ENCODE results near the gene DNAJC10. TPM values are rescaled to one million over a fixed set of nuclear protein-coding genes. Genes with fewer than 3 reads are reported as not detected.
A peak's percentile ranks its signal among the peaks of the same experiment; 100 is the strongest.
"Not testable (repeated sequence)": the region's sequence is repeated elsewhere in the genome, so short reads cannot be mapped to it uniquely, and the experiment has no call there.

Gene DNAJC10
- total and polyA plus RNA-seq, 5 donors, result 13.1 to 72.1 (median 57.1) TPM

GRCh38 chr2:182754231-182754630 is 38.2 kb downstream of the DNAJC10 start:
- intact Hi-C loops (cut with DNase I), result no loop called here
- H3K4me1 ChIP-seq (ENCODE audit: control insufficient read depth, insufficient read depth, low read length), result no peaks in the 10 kb centered on the region
- no peak for DNase-seq
- no peaks in the 10 kb centered on the region for H3K27me3 ChIP-seq (ENCODE audit: control insufficient read depth, insufficient read depth)
- H3K4me3 ChIP-seq (ENCODE audit: low read length), result no peak overlapping the region
- no peaks in the 10 kb centered on the region for H3K9me3 ChIP-seq (ENCODE audit: control insufficient read depth, low read length)
- no peak for ATAC-seq
- H3K27ac ChIP-seq (ENCODE audit: low read length), result no peak overlapping the region

DNA sequence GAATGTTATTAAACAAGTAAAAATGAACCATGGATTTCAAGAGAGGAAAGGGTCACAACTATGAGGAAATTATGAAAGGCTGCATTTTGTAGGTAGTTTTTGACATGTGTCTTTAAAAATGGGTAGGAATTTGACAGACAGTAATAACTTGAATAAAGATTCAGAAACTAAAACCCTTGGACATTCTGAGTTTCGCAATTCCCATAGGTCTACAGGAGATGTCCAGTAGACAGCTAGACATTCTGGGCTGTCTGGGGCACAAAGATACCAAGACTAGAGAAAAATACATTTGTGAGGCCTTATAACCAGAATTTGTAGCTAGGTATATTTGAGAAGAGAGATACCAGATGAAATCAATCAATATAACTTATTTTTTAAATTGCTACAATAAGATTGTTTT is 42.3 kb downstream of the DNAJC10 start:
- ATAC-seq (no peak), DNase-seq (no peak)
- WGBS, result 97% methylated on average over 1 of the region's 1 CpG

GRCh38 chr2:182761903-182762302 is 45.8 kb downstream of the DNAJC10 start:
- no peak overlapping the region for H3K4me3 ChIP-seq (ENCODE audit: low read length)
- WGBS, result 54% methylated on average over 4 of the region's 4 CpGs
- intact Hi-C loops (cut with DNase I), result loop anchor here in 3 of 4 donors (10.0 kb wide), 2 partner anchors 213 to 223 kb away; no protein-coding TSS in a partner anchor
- H3K27ac ChIP-seq (ENCODE audit: low read length), result peak overlapping the region; percentile 13
- DNase-seq (peak in 1 of 3 donors; percentile 40), ATAC-seq (peak; percentile 75 to 76)
- peaks cover 5% of the 10 kb centered on the region for H3K4me1 ChIP-seq (ENCODE audit: control insufficient read depth, insufficient read depth, low read length)
- H3K9me3 ChIP-seq (ENCODE audit: control insufficient read depth, low read length), result no peaks in the 10 kb centered on the region
- H3K27me3 ChIP-seq (ENCODE audit: control insufficient read depth, insufficient read depth), result no peaks in the 10 kb centered on the region

More for the DNA sequence above, 42.3 kb downstream of the DNAJC10 start:
- Histone ChIP-seq H3K27me3 (ENCODE audit: control insufficient read depth, insufficient read depth) (no peaks in the 10 kb centered on the region), H3K4me3 (ENCODE audit: low read length) (no peak overlapping the region), H3K9me3 (ENCODE audit: control insufficient read depth, low read length) (no peaks in the 10 kb centered on the region), H3K4me1 (ENCODE audit: control insufficient read depth, insufficient read depth, low read length) (peaks cover 5% of the 10 kb centered on the region), H3K27ac (ENCODE audit: low read length) (no peak overlapping the region)
- intact Hi-C loops (cut with DNase I), result no loop called here

- no peak for DNase-seq
Measured at GRCh38 chr2:182763311-182763912, 47.4 kb downstream of the DNAJC10 start.

GRCh38 chr2:182766626-182767025 is 50.6 kb downstream of the DNAJC10 start:
- H3K9me3 ChIP-seq (ENCODE audit: control insufficient read depth, low read length), result no peaks in the 10 kb centered on the region
- peaks cover 3% of the 10 kb centered on the region for H3K4me1 ChIP-seq (ENCODE audit: control insufficient read depth, insufficient read depth, low read length)
- intact Hi-C loops (cut with DNase I), result loop anchor here (5.0 to 10.0 kb wide), 3 partner anchors 208 to 218 kb away; no protein-coding TSS in a partner anchor
- DNase-seq (no peak), ATAC-seq (peak; percentile 27 to 42)
- no peaks in the 10 kb centered on the region for H3K27me3 ChIP-seq (ENCODE audit: control insufficient read depth, insufficient read depth)
- WGBS, result 26% methylated on average over 6 of the region's 6 CpGs
- no peak overlapping the region for H3K4me3 ChIP-seq (ENCODE audit: low read length)
- H3K27ac ChIP-seq (ENCODE audit: low read length), result no peak overlapping the region

More at GRCh38 chr2:182763311-182763912, 47.4 kb downstream of the DNAJC10 start:
- intact Hi-C loops (cut with DNase I), result loop anchor here in 3 of 4 donors (10.0 kb wide), 2 partner anchors 211 to 221 kb away; no protein-coding TSS in a partner anchor
- no peak for ATAC-seq
- WGBS, result 51% methylated on average over 11 of the region's 11 CpGs
- H3K27ac ChIP-seq (ENCODE audit: low read length), result no peak overlapping the region
- H3K9me3 ChIP-seq (ENCODE audit: control insufficient read depth, low read length), result no peaks in the 10 kb centered on the region
- no peaks in the 10 kb centered on the region for H3K27me3 ChIP-seq (ENCODE audit: control insufficient read depth, insufficient read depth)
- no peak overlapping the region for H3K4me3 ChIP-seq (ENCODE audit: low read length)
- H3K4me1 ChIP-seq (ENCODE audit: control insufficient read depth, insufficient read depth, low read length), result peaks cover 5% of the 10 kb centered on the region

GRCh38 chr2:182767578-182767977 is 51.5 kb downstream of the DNAJC10 start:
- intact Hi-C loops (cut with DNase I), result loop anchor here (5.0 to 10.0 kb wide), 3 partner anchors 207 to 217 kb away; no protein-coding TSS in a partner anchor
- peak; percentile 51 to 61 for ATAC-seq

GRCh38 chr2:182768950-182769349 is 52.9 kb downstream of the DNAJC10 start:
- not testable (repeated sequence) for H3K27ac ChIP-seq (ENCODE audit: low read length); H3K4me3 ChIP-seq (ENCODE audit: low read length); DNase-seq; H3K27me3 ChIP-seq (ENCODE audit: control insufficient read depth, insufficient read depth); H3K4me1 ChIP-seq (ENCODE audit: control insufficient read depth, insufficient read depth, low read length); H3K9me3 ChIP-seq (ENCODE audit: control insufficient read depth, low read length); ATAC-seq
- intact Hi-C loops (cut with DNase I), result loop anchor here (5.0 to 10.0 kb wide), 3 partner anchors 206 to 216 kb away; no protein-coding TSS in a partner anchor
- over 99% methylated on average over 2 of the region's 2 CpGs for WGBS

More at GRCh38 chr2:182767578-182767977, 51.5 kb downstream of the DNAJC10 start:
- H3K27ac ChIP-seq (ENCODE audit: low read length), result no peak overlapping the region
- H3K4me3 ChIP-seq (ENCODE audit: low read length), result no peak overlapping the region
- H3K4me1 ChIP-seq (ENCODE audit: control insufficient read depth, insufficient read depth, low read length), result no peaks in the 10 kb centered on the region
- H3K27me3 ChIP-seq (ENCODE audit: control insufficient read depth, insufficient read depth), result no peaks in the 10 kb centered on the region
- H3K9me3 ChIP-seq (ENCODE audit: control insufficient read depth, low read length), result no peaks in the 10 kb centered on the region
- WGBS, result 67% methylated on average over 7 of the region's 7 CpGs
- DNase-seq, result no peak

GRCh38 chr2:182779323-182779722 is 63.3 kb downstream of the DNAJC10 start:
- H3K9me3 ChIP-seq (ENCODE audit: control insufficient read depth, low read length), result no peaks in the 10 kb centered on the region
- no peaks in the 10 kb centered on the region for H3K27me3 ChIP-seq (ENCODE audit: control insufficient read depth, insufficient read depth)
- H3K27ac ChIP-seq (ENCODE audit: low read length), result no peak overlapping the region
- 98% methylated on average over 1 of the region's 1 CpG for WGBS
- no peak for ATAC-seq
- intact Hi-C loops (cut with DNase I), result no loop called here
- no peaks in the 10 kb centered on the region for H3K4me1 ChIP-seq (ENCODE audit: control insufficient read depth, insufficient read depth, low read length)
- DNase-seq, result no peak
- H3K4me3 ChIP-seq (ENCODE audit: low read length), result no peak overlapping the region

DNA sequence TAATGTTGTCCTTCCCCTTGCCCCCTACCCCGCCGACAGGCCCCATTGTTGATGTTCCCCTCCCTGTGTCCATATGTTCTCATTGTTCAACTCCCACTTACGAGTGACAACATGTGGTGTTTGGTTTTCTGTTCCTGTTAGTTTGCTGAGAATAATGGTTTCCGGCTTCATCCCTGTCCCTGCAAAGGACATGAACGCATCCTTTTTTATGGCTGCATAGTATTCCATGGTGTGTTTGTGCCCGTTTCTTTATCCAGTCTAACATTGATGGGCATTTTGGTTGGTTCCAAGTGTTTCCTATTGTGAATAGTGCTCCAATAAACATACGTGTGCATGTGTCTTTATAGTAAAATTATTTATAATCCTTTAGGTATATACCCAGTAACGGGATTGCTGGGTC is 65.0 kb downstream of the DNAJC10 start:
- intact Hi-C loops (cut with DNase I); H3K27ac ChIP-seq (ENCODE audit: low read length); H3K4me3 ChIP-seq (ENCODE audit: low read length); H3K4me1 ChIP-seq (ENCODE audit: control insufficient read depth, insufficient read depth, low read length); ATAC-seq; H3K9me3 ChIP-seq (ENCODE audit: control insufficient read depth, low read length); H3K27me3 ChIP-seq (ENCODE audit: control insufficient read depth, insufficient read depth); DNase-seq: not testable (repeated sequence)
- WGBS, result 97% methylated on average over 8 of the region's 8 CpGs

DNA sequence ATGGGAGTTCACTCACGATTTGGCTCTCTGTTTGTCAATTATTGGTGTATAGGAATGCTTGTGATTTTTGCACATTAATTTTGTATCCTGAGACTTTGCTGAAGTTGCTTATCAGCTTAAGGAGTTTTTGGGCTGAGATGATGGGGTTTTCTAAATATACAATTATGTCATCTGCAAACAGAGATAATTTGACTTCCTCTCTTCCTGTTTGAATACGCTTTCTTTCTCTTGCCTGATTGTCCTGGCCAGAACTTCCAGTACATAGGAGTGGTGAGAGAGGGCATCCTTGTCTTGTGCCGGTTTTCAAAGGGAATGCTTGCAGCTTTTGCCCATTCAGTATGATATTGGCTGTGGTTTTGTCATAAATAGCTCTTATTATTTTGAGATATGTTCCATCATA is 66.6 kb downstream of the DNAJC10 start:
- H3K27me3 ChIP-seq (ENCODE audit: control insufficient read depth, insufficient read depth); DNase-seq; H3K4me1 ChIP-seq (ENCODE audit: control insufficient read depth, insufficient read depth, low read length); H3K27ac ChIP-seq (ENCODE audit: low read length); intact Hi-C loops (cut with DNase I); H3K4me3 ChIP-seq (ENCODE audit: low read length); H3K9me3 ChIP-seq (ENCODE audit: control insufficient read depth, low read length); ATAC-seq: not testable (repeated sequence)
- 39% methylated on average over 3 of the region's 3 CpGs for WGBS

GRCh38 chr2:182784058-182784706 is 68.1 kb downstream of the DNAJC10 start:
- H3K27me3 ChIP-seq (ENCODE audit: control insufficient read depth, insufficient read depth), result no peaks in the 10 kb centered on the region
- no peaks in the 10 kb centered on the region for H3K9me3 ChIP-seq (ENCODE audit: control insufficient read depth, low read length)
- 79% methylated on average over 4 of the region's 4 CpGs for WGBS
- no peak for DNase-seq
- ATAC-seq, result no peak
- H3K27ac ChIP-seq (ENCODE audit: low read length), result no peak overlapping the region
- intact Hi-C loops (cut with DNase I), result no loop called here
- no peaks in the 10 kb centered on the region for H3K4me1 ChIP-seq (ENCODE audit: control insufficient read depth, insufficient read depth, low read length)
- H3K4me3 ChIP-seq (ENCODE audit: low read length), result no peak overlapping the region

Measured in right cardiac atrium (tissue), 5 donors.